HG03520 (cell line): ENCODE results near the gene MT1E.
"Not testable (repeated sequence)": the region's sequence is repeated elsewhere in the genome, so short reads cannot be mapped to it uniquely, and the experiment has no call there.

Experiments
- ATAC-seq: cut with Tn5 transposase; IDR thresholded peaks from one replicate; pipeline ENCODE4 v1.9.1; 2021; ENCODE audit warnings: mild to moderate bottlenecking, moderate library complexity; ENCODE audit not compliant: unreplicated experiment

MT1E gene

GRCh38 chr16:56643080-56643778 is 17.6 kb downstream of the MT1E start:
- no peak for ATAC-seq

- no peak for ATAC-seq
Measured at GRCh38 chr16:56643833-56644232, 18.3 kb downstream of the MT1E start.

- ATAC-seq: no peak
Measured at GRCh38 chr16:56645311-56645710, 19.7 kb downstream of the MT1E start.

- no peak for ATAC-seq
Measured at GRCh38 chr16:56645838-56646237, 20.3 kb downstream of the MT1E start.

- no peak for ATAC-seq
Measured at GRCh38 chr16:56647641-56648431, 22.3 kb downstream of the MT1E start.

- ATAC-seq: no peak
Measured at GRCh38 chr16:56649271-56649670, 23.7 kb downstream of the MT1E start.

GRCh38 chr16:56649820-56650219 is 24.2 kb downstream of the MT1E start:
- no peak for ATAC-seq

- ATAC-seq: no peak
Measured at GRCh38 chr16:56651586-56651985, 26.0 kb downstream of the MT1E start, which contains the start of gene MT1B. TSS of gene MT1B (plus strand) at chr16:56651886. CDS start at chr16:56651954, 68 bp downstream.

- ATAC-seq: no peak
Measured at GRCh38 chr16:56652600-56652999, 27.0 kb downstream of the MT1E start.

GRCh38 chr16:56653218-56653617 is 27.6 kb downstream of the MT1E start:
- ATAC-seq: no peak

GRCh38 chr16:56657555-56658326 is 32.2 kb downstream of the MT1E start, which contains the start of gene MT1F:
TSS of gene MT1F (plus strand) at chr16:56657959. CDS start at chr16:56658059, 100 bp downstream.
- no peak for ATAC-seq

GRCh38 chr16:56658327-56658875 is 32.8 kb downstream of the MT1E start:
- ATAC-seq: no peak

GRCh38 chr16:56662357-56663354 is 37.1 kb downstream of the MT1E start:
- ATAC-seq: no peak

GRCh38 chr16:56664506-56664905 is 38.9 kb downstream of the MT1E start:
- no peak for ATAC-seq

- ATAC-seq: not testable (repeated sequence)
Measured at GRCh38 chr16:56665286-56666261, 40.0 kb downstream of the MT1E start.

- ATAC-seq: no peak
Measured at GRCh38 chr16:56667581-56668571, 42.3 kb downstream of the MT1E start, which contains the start of gene MT1G. TSS of gene MT1G (minus strand) at chr16:56668065. CDS start at chr16:56667993, 72 bp downstream.
